HEK293T (cell line): ENCODE results near the gene ADK.

Experiments
- BHLHE40 ChIP-seq: fragments of 450-650 bp; IDR thresholded peaks from 2 replicates; pipeline ENCODE4 v1.6.1; 2016; ENCODE audit warnings: mild to moderate bottlenecking, moderate library complexity, borderline replicate concordance
- FOXM1 ChIP-seq: fragments of 450-650 bp; IDR thresholded peaks from 2 replicates; pipeline ENCODE4 v1.6.1; 2017; ENCODE audit warnings: mild to moderate bottlenecking, borderline replicate concordance
- PKNOX1 ChIP-seq: fragments of 450-650 bp; IDR thresholded peaks from 2 replicates; pipeline ENCODE4 v1.6.1; 2016
- SP1 ChIP-seq: fragments of 450-650 bp; IDR thresholded peaks from 2 replicates; pipeline ENCODE4 v1.6.1; 2017
- SUZ12 ChIP-seq: fragments of 450-650 bp; IDR thresholded peaks from 2 replicates; pipeline ENCODE4 v1.6.1; 2016; ENCODE audit warnings: mild to moderate bottlenecking

GRCh38 chr10:74437822-74438221 is 286.8 kb downstream of the ADK start:
- TF ChIP-seq FOXM1 (no peak), SUZ12 (no peak), PKNOX1 (no peak), SP1 (no peak), BHLHE40 (no peak)
